CD14-positive monocyte (primary cell): ENCODE results near the gene DSTYK. TPM values are rescaled to one million over a fixed set of nuclear protein-coding genes. Genes with fewer than 3 reads are reported as not detected.

Experiments
- DNase-seq, 3 donors: peaks; one replicate each; pipeline ENCODE4 v3.0.0-alpha.2; 2011 to 2022
- H2AFZ ChIP-seq: 2 replicates; pipeline ENCODE4 v1.6.0; 2012; ENCODE audit warnings: mild to moderate bottlenecking, low read depth, low read length, inconsistent platforms; ENCODE audit not compliant: insufficient read depth, poor library complexity, severe bottlenecking
- H3K27ac ChIP-seq, 2 donors: 1 replicate in 1 of 2; 2 replicates in 1 of 2; pipeline ENCODE4 v1.5.1; 2012 to 2013; ENCODE audit warnings: low read length in 2 of 2, control low read depth in 1 of 2, inconsistent platforms in 1 of 2, low read depth in 1 of 2, mild to moderate bottlenecking in 1 of 2
- H3K27me3 ChIP-seq, 2 donors: one replicate each; pipeline versions ENCODE4 v1.6.0 to v1.6.1; 2011 to 2013; ENCODE audit warnings: low read length in 2 of 2; ENCODE audit not compliant: control insufficient read depth in 2 of 2, insufficient read depth in 2 of 2
- H3K36me3 ChIP-seq, 2 donors: replicated peaks in 1 of 2; 1 replicate in 1 of 2; 2 replicates in 1 of 2; pipeline versions ENCODE4 v1.5.1 to v1.6.1; 2012 to 2013; ENCODE audit warnings: low read length in 2 of 2, control low read depth in 1 of 2, inconsistent platforms in 1 of 2, mild to moderate bottlenecking in 1 of 2; ENCODE audit not compliant: insufficient read depth in 2 of 2, control insufficient read depth in 1 of 2
- H3K4me1 ChIP-seq, 2 donors: 1 replicate in 1 of 2; 2 replicates in 1 of 2; pipeline versions ENCODE4 v1.5.1 to v1.6.1; 2012 to 2013; ENCODE audit warnings: low read length in 2 of 2, control low read depth in 1 of 2, inconsistent platforms in 1 of 2, mild to moderate bottlenecking in 1 of 2, moderate library complexity in 1 of 2; ENCODE audit not compliant: insufficient read depth in 2 of 2, control insufficient read depth in 1 of 2
- H3K4me2 ChIP-seq: replicated peaks from 2 replicates; pipeline ENCODE3; 2012; ENCODE audit warnings: low read length, moderate library complexity, mild to moderate bottlenecking; ENCODE audit not compliant: poor library complexity, severe bottlenecking; ENCODE audit errors: extremely low read depth
- H3K4me3 ChIP-seq, 3 experiments: fragments of 200-600 bp in 1 of 3; sonication (generic) in 1 of 3; replicated peaks in 1 of 3; 1 replicate in 2 of 3; 2 replicates in 1 of 3; pipeline ENCODE4 v1.5.1; 2011 to 2013; ENCODE audit warnings: low read length in 3 of 3, mild to moderate bottlenecking in 3 of 3, control low read depth in 2 of 3, low read depth in 2 of 3, inconsistent platforms in 1 of 3, moderate library complexity in 1 of 3
- H3K79me2 ChIP-seq: 2 replicates; pipeline ENCODE4 v1.6.0; 2012; ENCODE audit warnings: mild to moderate bottlenecking, control low read depth, inconsistent platforms, low read length, moderate library complexity; ENCODE audit not compliant: insufficient read depth
- H3K9ac ChIP-seq: 2 replicates; pipeline ENCODE4 v1.6.0; 2017; ENCODE audit warnings: low read length, mild to moderate bottlenecking; ENCODE audit not compliant: insufficient read depth, poor library complexity, severe bottlenecking
- H3K9me3 ChIP-seq, 2 donors: replicated peaks in 1 of 2; 1 replicate in 1 of 2; 2 replicates in 1 of 2; pipeline versions ENCODE4 v1.5.1 to v1.6.1; 2012 to 2013; ENCODE audit warnings: low read length in 2 of 2, control low read depth in 1 of 2; ENCODE audit not compliant: control insufficient read depth in 1 of 2, insufficient read depth in 1 of 2
- H4K20me1 ChIP-seq: 2 replicates; pipeline ENCODE4 v1.6.0; 2012; ENCODE audit warnings: mild to moderate bottlenecking, low read length, control low read depth, moderate library complexity; ENCODE audit not compliant: insufficient read depth
- H3K27ac Mint-ChIP-seq, 7 donors: one replicate each; pipeline ENCODE4 v1.8.0; 2020; ENCODE audit warnings: mild to moderate bottlenecking in 7 of 7, mixed read lengths in 7 of 7, moderate library complexity in 6 of 7, inconsistent platforms in 2 of 7
- H3K27me3 Mint-ChIP-seq, 3 donors: one replicate each; pipeline ENCODE4 v1.8.0; 2021 to 2022; ENCODE audit warnings: low read depth in 3 of 3, mild to moderate bottlenecking in 3 of 3, mixed read lengths in 3 of 3, moderate library complexity in 3 of 3, inconsistent platforms in 1 of 3
- H3K36me3 Mint-ChIP-seq, 2 donors: one replicate each; pipeline ENCODE4 v1.8.0; 2020; ENCODE audit warnings: mixed read lengths in 2 of 2, inconsistent platforms in 1 of 2, mild to moderate bottlenecking in 1 of 2
- H3K4me1 Mint-ChIP-seq: one replicate; pipeline ENCODE4 v1.8.0; 2020; ENCODE audit warnings: mild to moderate bottlenecking, mixed read lengths
- H3K4me3 Mint-ChIP-seq, 2 donors: one replicate each; pipeline ENCODE4 v1.8.0; 2020; ENCODE audit warnings: mild to moderate bottlenecking in 2 of 2, mixed read lengths in 2 of 2, moderate library complexity in 1 of 2
- H3K9me3 Mint-ChIP-seq, 7 donors: one replicate each; pipeline ENCODE4 v1.8.0; 2020 to 2022; ENCODE audit warnings: mixed read lengths in 7 of 7, mild to moderate bottlenecking in 6 of 7, moderate library complexity in 6 of 7, inconsistent platforms in 2 of 7
- CTCF ChIP-seq: fragments of 200-600 bp; IDR thresholded peaks from one replicate; pipeline ENCODE4 v1.8.0; 2022; ENCODE audit warnings: antibody characterized with exemption, mild to moderate bottlenecking
- intact Hi-C, 2 donors: fragments of 100-400 bp; cut with micrococcal nuclease; formaldehyde crosslinking; loops; one replicate each; pipeline versions ENCODE4 v1.15.0 to v1.15.1; 2023
- polyA plus RNA-seq, 3 donors: library from polyadenylated mRNA; depleted of rRNA in 1 of 3; unstranded in 2 of 3; stranded (reverse) in 1 of 3; fragments of 300-500 nt in 2 of 3; fragments of >200 nt in 1 of 3; fragmentation: Illumina TruSeq in 2 of 3; gene quantifications; 1 replicate in 2 of 3; 2 replicates in 1 of 3; pipeline ENCODE4 v1.2.3, GENCODE V29; 2012 to 2021

Gene DSTYK
- polyA plus RNA-seq, 3 donors = 2.9 to 6.5 (median 3.8) TPM

GRCh38 chr1:205095422-205095821, 116.1 kb downstream of the DSTYK start:
- Mint-ChIP-seq H3K36me3 (peaks cover 91 to 99% of the 10 kb centered on the region in 2 donors), H3K4me3 (no peak overlapping the region), H3K4me1 (no peaks in the 10 kb centered on the region), H3K27ac (no peak overlapping the region), H3K9me3 (peaks cover 0 to 1% (median 0%) of the 10 kb centered on the region in 7 donors), H3K27me3 (no peaks in the 10 kb centered on the region)
- DNase-seq = no peak
- no peak overlapping the region for H3K27ac ChIP-seq
- H3K9me3 ChIP-seq = no peaks in the 10 kb centered on the region
- H3K9ac ChIP-seq = no peak overlapping the region
- H3K4me3 ChIP-seq = no peak overlapping the region
- H2AFZ ChIP-seq = no peak overlapping the region
- H3K4me1 ChIP-seq = no peaks in the 10 kb centered on the region
- intact Hi-C loops = no loop called here
- peaks cover 92 to 97% of the 10 kb centered on the region in 2 donors for H3K36me3 ChIP-seq
- no peaks in the 10 kb centered on the region for H3K27me3 ChIP-seq
- H3K4me2 ChIP-seq = no peak overlapping the region
- no peaks in the 10 kb centered on the region for H4K20me1 ChIP-seq
- TF ChIP-seq CTCF = no peak
- no peaks in the 10 kb centered on the region for H3K79me2 ChIP-seq

Other genes with a start within 250 kb of the DSTYK start
- not detected for gene CNTN2, start 168.5 kb downstream of the DSTYK start, polyA plus RNA-seq
- gene TMEM81, start 127.2 kb downstream of the DSTYK start, polyA plus RNA-seq = 1 to 10 TPM in 1 of 3 donors, under 1 TPM in 2; 0.17 to 1.5 (median 0.36) TPM
- 10 to 100 TPM in 1 of 3 donors, 1 to 10 TPM in 2; 4.9 to 10.2 (median 8.1) TPM for gene RBBP5, start 89.7 kb downstream of the DSTYK start, polyA plus RNA-seq
- under 1 TPM in 2 of 3 donors, not detected in 1; 0.16 to 0.27 TPM for gene TMCC2, start 16.2 kb upstream of the DSTYK start, polyA plus RNA-seq
- 10 to 100 TPM in 2 of 3 donors, 1 to 10 TPM in 1; 9.1 to 44.9 (median 21.9) TPM for gene NUAK2, start 110.0 kb upstream of the DSTYK start, polyA plus RNA-seq
- gene KLHDC8A, start 145.2 kb upstream of the DSTYK start, polyA plus RNA-seq = not detected
- not detected for gene LEMD1, start 210.4 kb upstream of the DSTYK start, polyA plus RNA-seq
- not detected for gene BLACAT1, start 244.3 kb upstream of the DSTYK start, polyA plus RNA-seq